Measurements from ENCODE around the gene GUCD1.
A peak's percentile ranks its signal among the peaks of the same experiment; 100 is the strongest.

GUCD1 gene

DNA sequence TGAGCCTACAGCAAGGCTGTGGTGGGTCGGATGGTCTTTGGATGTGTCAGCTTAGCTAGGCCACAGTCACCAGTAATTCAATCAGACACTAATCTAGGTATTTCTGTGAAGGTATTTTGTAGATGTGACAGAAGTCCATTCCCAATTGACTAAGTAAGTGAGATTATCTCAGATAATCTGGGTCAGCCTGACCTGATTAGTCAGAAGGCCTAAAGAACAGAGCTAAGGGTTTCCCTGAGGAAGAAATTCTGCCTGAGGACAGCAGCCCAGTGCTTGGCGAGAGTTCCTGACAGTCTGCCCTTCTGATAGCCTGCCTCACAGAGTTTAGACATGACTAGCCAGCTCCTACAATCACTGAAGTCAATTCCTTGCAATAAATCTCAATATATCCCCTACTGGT is 28.7 kb downstream of the GUCD1 start:
- Histone ChIP-seq H3K4me2 (ENCODE audit: low read length) (no peak overlapping the region), H3K27ac (ENCODE audit: low read depth, low read length, poor library complexity, severe bottlenecking) (no peak overlapping the region), H2AFZ (ENCODE audit: low read length) (no peak overlapping the region), H3K4me1 (ENCODE audit: insufficient read depth, low read length, severe bottlenecking) (peaks cover 4% of the 10 kb centered on the region), H3K9ac (ENCODE audit: low read length) (no peak overlapping the region), H3K79me2 (ENCODE audit: insufficient read depth, low read length) (no peaks in the 10 kb centered on the region), H3K36me3 (ENCODE audit: insufficient read depth, low read length) (no peaks in the 10 kb centered on the region), H4K20me1 (ENCODE audit: insufficient read depth, low read length) (no peaks in the 10 kb centered on the region), H3K27me3 (ENCODE audit: insufficient read depth, low read length) (no peaks in the 10 kb centered on the region), H3F3A (ENCODE audit: insufficient read depth, low read length) (no peaks in the 10 kb centered on the region), H3K9me2 (ENCODE audit: low read depth, low read length) (no peaks in the 10 kb centered on the region), H3K4me3 (ENCODE audit: low read depth, low read length, poor library complexity, severe bottlenecking) (no peak overlapping the region), H3K9me3 (ENCODE audit: low read length) (no peaks in the 10 kb centered on the region)
- TF ChIP-seq EZH2 (IDR thresholded peaks at IDR 0.05; ENCODE audit: borderline replicate concordance, low read length): no peak

DNA sequence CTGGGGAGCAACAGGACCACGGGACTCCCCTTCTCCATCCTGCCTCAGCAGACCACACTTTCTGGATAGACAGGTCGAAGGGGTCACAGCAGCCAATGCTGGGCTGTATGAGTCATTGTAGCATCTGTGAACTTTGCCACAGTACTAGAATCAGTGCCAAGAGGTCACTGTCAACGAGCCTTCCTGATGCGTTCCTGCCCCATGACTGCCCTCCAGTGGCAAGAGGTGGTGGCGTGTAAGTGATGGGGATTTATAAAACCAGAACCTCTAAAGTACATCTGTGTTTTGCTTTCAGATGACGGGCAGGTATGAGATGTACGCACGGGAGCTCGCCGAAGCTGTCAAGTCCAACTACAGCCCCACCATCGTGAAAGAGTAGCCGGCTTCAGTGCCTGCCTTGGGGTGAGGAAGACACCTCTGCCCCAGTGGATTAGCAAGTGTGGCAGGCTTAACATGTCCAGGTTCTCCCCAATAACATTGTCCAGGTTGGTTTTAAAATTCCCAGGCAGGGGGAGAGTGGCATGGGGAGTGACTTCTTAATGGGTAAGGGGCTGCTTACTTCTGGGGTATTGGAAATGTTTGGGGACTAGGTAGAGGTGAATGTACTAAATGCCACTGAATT is 29.4 kb downstream of the GUCD1 start:
- Histone ChIP-seq H3F3A (ENCODE audit: insufficient read depth, low read length) (no peaks in the 10 kb centered on the region), H3K36me3 (ENCODE audit: insufficient read depth, low read length) (no peaks in the 10 kb centered on the region), H3K9ac (ENCODE audit: low read length) (no peak overlapping the region), H3K27ac (ENCODE audit: low read depth, low read length, poor library complexity, severe bottlenecking) (no peak overlapping the region), H3K4me1 (ENCODE audit: insufficient read depth, low read length, severe bottlenecking) (peaks cover 4% of the 10 kb centered on the region), H3K9me3 (ENCODE audit: low read length) (no peaks in the 10 kb centered on the region), H3K4me3 (ENCODE audit: low read depth, low read length, poor library complexity, severe bottlenecking) (no peak overlapping the region), H3K9me2 (ENCODE audit: low read depth, low read length) (no peaks in the 10 kb centered on the region), H3K4me2 (ENCODE audit: low read length) (no peak overlapping the region), H2AFZ (ENCODE audit: low read length) (no peak overlapping the region), H3K27me3 (ENCODE audit: insufficient read depth, low read length) (no peaks in the 10 kb centered on the region), H4K20me1 (ENCODE audit: insufficient read depth, low read length) (no peaks in the 10 kb centered on the region), H3K79me2 (ENCODE audit: insufficient read depth, low read length) (no peaks in the 10 kb centered on the region)
- no peak for TF ChIP-seq EZH2 (IDR thresholded peaks at IDR 0.05; ENCODE audit: borderline replicate concordance, low read length)
- TF ChIP-seq, protein P1, sequence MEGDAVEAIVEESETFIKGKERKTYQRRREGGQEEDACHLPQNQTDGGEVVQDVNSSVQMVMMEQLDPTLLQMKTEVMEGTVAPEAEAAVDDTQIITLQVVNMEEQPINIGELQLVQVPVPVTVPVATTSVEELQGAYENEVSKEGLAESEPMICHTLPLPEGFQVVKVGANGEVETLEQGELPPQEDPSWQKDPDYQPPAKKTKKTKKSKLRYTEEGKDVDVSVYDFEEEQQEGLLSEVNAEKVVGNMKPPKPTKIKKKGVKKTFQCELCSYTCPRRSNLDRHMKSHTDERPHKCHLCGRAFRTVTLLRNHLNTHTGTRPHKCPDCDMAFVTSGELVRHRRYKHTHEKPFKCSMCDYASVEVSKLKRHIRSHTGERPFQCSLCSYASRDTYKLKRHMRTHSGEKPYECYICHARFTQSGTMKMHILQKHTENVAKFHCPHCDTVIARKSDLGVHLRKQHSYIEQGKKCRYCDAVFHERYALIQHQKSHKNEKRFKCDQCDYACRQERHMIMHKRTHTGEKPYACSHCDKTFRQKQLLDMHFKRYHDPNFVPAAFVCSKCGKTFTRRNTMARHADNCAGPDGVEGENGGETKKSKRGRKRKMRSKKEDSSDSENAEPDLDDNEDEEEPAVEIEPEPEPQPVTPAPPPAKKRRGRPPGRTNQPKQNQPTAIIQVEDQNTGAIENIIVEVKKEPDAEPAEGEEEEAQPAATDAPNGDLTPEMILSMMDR (IDR thresholded peaks at IDR 0.05; ENCODE audit: low read length): peak; percentile 97

DNA sequence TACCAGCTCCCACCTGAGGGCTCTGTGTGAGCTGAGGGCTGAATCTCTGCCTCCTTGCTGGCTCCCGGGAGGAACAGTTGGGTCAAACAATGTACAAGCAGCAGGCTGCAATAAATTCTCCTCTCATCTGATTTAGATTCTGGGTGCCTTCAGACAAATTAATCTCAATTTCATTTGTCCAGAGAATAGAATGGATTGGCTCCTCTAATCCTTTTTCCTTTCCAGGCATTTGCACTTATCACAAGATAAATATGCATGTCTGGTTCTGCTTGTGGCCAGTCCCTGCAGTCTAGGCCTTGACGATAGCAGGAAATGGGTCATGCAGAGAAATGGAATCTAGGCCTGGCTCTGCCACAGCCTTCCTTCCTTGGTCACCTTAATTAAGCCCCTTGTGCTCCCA is 31.1 kb downstream of the GUCD1 start:
- H3K4me1 ChIP-seq (ENCODE audit: insufficient read depth, low read length, severe bottlenecking): peaks cover 4% of the 10 kb centered on the region
- no peak overlapping the region for H3K9ac ChIP-seq (ENCODE audit: low read length)
- no peaks in the 10 kb centered on the region for H3K79me2 ChIP-seq (ENCODE audit: insufficient read depth, low read length)
- H3K27ac ChIP-seq (ENCODE audit: low read depth, low read length, poor library complexity, severe bottlenecking): no peak overlapping the region
- no peak for TF ChIP-seq EZH2 (IDR thresholded peaks at IDR 0.05; ENCODE audit: borderline replicate concordance, low read length)
- TF ChIP-seq, protein P1 (IDR thresholded peaks at IDR 0.05; ENCODE audit: low read length): no peak
- no peaks in the 10 kb centered on the region for H3K27me3 ChIP-seq (ENCODE audit: insufficient read depth, low read length)
- H3K4me3 ChIP-seq (ENCODE audit: low read depth, low read length, poor library complexity, severe bottlenecking): no peak overlapping the region
- no peaks in the 10 kb centered on the region for H3F3A ChIP-seq (ENCODE audit: insufficient read depth, low read length)
- no peaks in the 10 kb centered on the region for H3K9me2 ChIP-seq (ENCODE audit: low read depth, low read length)
- H4K20me1 ChIP-seq (ENCODE audit: insufficient read depth, low read length): no peaks in the 10 kb centered on the region
- no peaks in the 10 kb centered on the region for H3K9me3 ChIP-seq (ENCODE audit: low read length)
- no peaks in the 10 kb centered on the region for H3K36me3 ChIP-seq (ENCODE audit: insufficient read depth, low read length)
- no peak overlapping the region for H2AFZ ChIP-seq (ENCODE audit: low read length)
- H3K4me2 ChIP-seq (ENCODE audit: low read length): no peak overlapping the region

DNA sequence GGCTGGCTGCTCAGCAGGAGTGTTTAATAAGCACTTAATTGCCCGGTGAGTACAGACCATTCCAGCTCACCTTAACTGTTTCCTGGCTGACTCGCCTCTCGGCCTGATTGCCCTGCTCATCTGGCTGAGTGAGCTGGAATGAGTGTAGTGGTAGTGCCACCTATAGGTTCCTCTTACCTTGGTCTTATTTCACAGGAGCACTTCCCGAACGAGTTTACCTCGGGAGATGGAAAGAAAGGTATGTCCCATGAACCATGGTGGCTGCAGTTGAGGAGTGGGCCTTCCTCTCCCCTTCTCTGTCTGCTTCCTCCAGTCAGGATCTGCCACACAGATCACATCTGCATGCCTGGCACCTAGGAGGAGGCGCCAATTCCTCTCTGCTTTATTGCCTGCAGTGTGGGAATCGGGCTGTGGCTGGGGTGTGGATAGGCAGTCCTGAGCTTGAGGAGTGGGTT is 33.1 kb downstream of the GUCD1 start:
- H3F3A ChIP-seq (ENCODE audit: insufficient read depth, low read length): no peaks in the 10 kb centered on the region
- no peaks in the 10 kb centered on the region for H3K9me2 ChIP-seq (ENCODE audit: low read depth, low read length)
- peaks cover 4% of the 10 kb centered on the region for H3K4me1 ChIP-seq (ENCODE audit: insufficient read depth, low read length, severe bottlenecking)
- no peaks in the 10 kb centered on the region for H3K27me3 ChIP-seq (ENCODE audit: insufficient read depth, low read length)
- no peak overlapping the region for H3K4me3 ChIP-seq (ENCODE audit: low read depth, low read length, poor library complexity, severe bottlenecking)
- no peaks in the 10 kb centered on the region for H4K20me1 ChIP-seq (ENCODE audit: insufficient read depth, low read length)
- TF ChIP-seq, protein P1 (IDR thresholded peaks at IDR 0.05; ENCODE audit: low read length): peak; percentile 79
- no peak for TF ChIP-seq EZH2 (IDR thresholded peaks at IDR 0.05; ENCODE audit: borderline replicate concordance, low read length)
- no peak overlapping the region for H2AFZ ChIP-seq (ENCODE audit: low read length)
- H3K27ac ChIP-seq (ENCODE audit: low read depth, low read length, poor library complexity, severe bottlenecking): no peak overlapping the region
- H3K79me2 ChIP-seq (ENCODE audit: insufficient read depth, low read length): no peaks in the 10 kb centered on the region
- no peak overlapping the region for H3K9ac ChIP-seq (ENCODE audit: low read length)
- H3K9me3 ChIP-seq (ENCODE audit: low read length): no peaks in the 10 kb centered on the region
- H3K36me3 ChIP-seq (ENCODE audit: insufficient read depth, low read length): no peaks in the 10 kb centered on the region
- peak overlapping the region; percentile 9; the same call in 1 of the 2 replicates for H3K4me2 ChIP-seq (ENCODE audit: low read length)

Data from OCI-LY1 (cell line).